ENCODE results near the gene SKIC2.
A peak's percentile ranks its signal among the peaks of the same experiment; 100 is the strongest.

The SKIC2 gene

GRCh38 chr6:31945507-31946369, 13.2 kb upstream of the SKIC2 start, which contains the start of gene CFB:
CFB (plus strand) TSS chr6:31946095; CDS start chr6:31946222, 127 bp downstream.
- DNase-seq (ENCODE audit: low spot score): no peak

GRCh38 chr6:31946370-31946885, 12.5 kb upstream of the SKIC2 start:
- no peak for DNase-seq (ENCODE audit: low spot score)

- no peak for DNase-seq (ENCODE audit: low spot score)
Observed at GRCh38 chr6:31947070-31947675, 11.8 kb upstream of the SKIC2 start.

GRCh38 chr6:31947864-31948263, 11.1 kb upstream of the SKIC2 start:
- DNase-seq (ENCODE audit: low spot score): no peak

- DNase-seq (ENCODE audit: low spot score): no peak
Observed at GRCh38 chr6:31948306-31948705, 10.7 kb upstream of the SKIC2 start.

- no peak for DNase-seq (ENCODE audit: low spot score)
Observed at GRCh38 chr6:31948753-31949413, 10.1 kb upstream of the SKIC2 start.

- DNase-seq (ENCODE audit: low spot score): no peak
Observed at GRCh38 chr6:31949926-31950548, 8.9 kb upstream of the SKIC2 start.

- DNase-seq (ENCODE audit: low spot score): peak; percentile 63
Observed at GRCh38 chr6:31952140-31952805, 6.7 kb upstream of the SKIC2 start.

- DNase-seq (ENCODE audit: low spot score): no peak
Observed at GRCh38 chr6:31952890-31953289, 6.1 kb upstream of the SKIC2 start.

GRCh38 chr6:31954511-31954910, 4.5 kb upstream of the SKIC2 start:
- DNase-seq (ENCODE audit: low spot score): no peak

GRCh38 chr6:31956796-31957195, 2.2 kb upstream of the SKIC2 start:
- no peak for DNase-seq (ENCODE audit: low spot score)

GRCh38 chr6:31958412-31958740, 599 bp upstream of the SKIC2 start:
- DNase-seq (ENCODE audit: low spot score): no peak

- no peak for DNase-seq (ENCODE audit: low spot score)
Observed at GRCh38 chr6:31961616-31962015, 2.6 kb downstream of the SKIC2 start.

- DNase-seq (ENCODE audit: low spot score): no peak
Observed at GRCh38 chr6:31963921-31964320, 4.9 kb downstream of the SKIC2 start.

- no peak for DNase-seq (ENCODE audit: low spot score)
Observed at GRCh38 chr6:31965700-31966099, 6.7 kb downstream of the SKIC2 start.

- DNase-seq (ENCODE audit: low spot score): no peak
Observed at GRCh38 chr6:31966506-31966905, 7.5 kb downstream of the SKIC2 start.

- DNase-seq (ENCODE audit: low spot score): no peak
Observed at GRCh38 chr6:31966997-31967925, 8.3 kb downstream of the SKIC2 start.

GRCh38 chr6:31967926-31968320, 8.9 kb downstream of the SKIC2 start:
- no peak for DNase-seq (ENCODE audit: low spot score)

- no peak for DNase-seq (ENCODE audit: low spot score)
Observed at GRCh38 chr6:31968326-31968725, 9.4 kb downstream of the SKIC2 start.

- DNase-seq (ENCODE audit: low spot score): no peak
Observed at GRCh38 chr6:31968791-31969711, 10.1 kb downstream of the SKIC2 start.

Measured in D341Med (cell line).